HG02884 (cell line): Measurements from ENCODE around the gene C14orf180.

Experiments
- ATAC-seq: cut with Tn5 transposase; IDR thresholded peaks from one replicate; pipeline ENCODE4 v1.9.1; 2021; ENCODE audit warnings: mild to moderate bottlenecking, moderate library complexity; ENCODE audit not compliant: unreplicated experiment

Gene C14orf180

DNA sequence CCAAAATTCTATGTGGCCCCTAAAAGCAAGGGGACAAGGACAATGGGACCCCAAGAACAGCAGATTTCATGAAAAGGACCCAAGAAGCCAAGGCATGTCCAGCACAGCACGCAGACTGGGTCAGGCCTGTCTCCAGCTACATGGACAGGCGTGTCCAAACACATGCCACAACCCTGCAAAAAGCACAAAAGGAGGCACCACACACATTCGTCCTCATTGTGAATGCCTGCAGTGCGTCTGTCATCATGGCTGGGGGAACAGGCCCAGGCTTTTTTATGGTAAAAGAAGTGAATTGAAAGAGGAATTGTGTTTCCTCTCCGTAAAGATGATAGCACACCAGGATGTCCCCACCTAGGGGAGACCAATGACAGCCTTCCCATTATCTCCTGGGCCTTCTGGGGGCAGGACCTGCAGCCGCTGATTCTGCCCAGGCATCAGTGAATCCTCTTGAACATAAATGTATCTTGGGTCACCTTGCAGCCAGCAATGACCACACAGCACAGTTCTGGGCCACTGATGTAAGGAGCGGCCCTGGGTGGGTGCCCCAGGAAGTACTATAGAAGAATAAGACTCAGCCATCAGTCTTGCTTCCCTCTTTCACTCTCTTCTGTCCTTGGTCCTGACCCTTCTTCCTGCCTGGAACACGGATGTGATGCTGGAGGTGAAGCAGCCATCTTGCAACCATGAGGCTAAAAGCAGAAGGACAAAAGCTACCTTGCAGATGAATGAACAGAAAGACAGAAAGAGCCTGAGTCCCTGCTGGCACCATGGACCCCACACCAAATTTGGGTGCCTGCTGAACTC, 29.8 kb upstream of the C14orf180 start:
- no peak for ATAC-seq

DNA sequence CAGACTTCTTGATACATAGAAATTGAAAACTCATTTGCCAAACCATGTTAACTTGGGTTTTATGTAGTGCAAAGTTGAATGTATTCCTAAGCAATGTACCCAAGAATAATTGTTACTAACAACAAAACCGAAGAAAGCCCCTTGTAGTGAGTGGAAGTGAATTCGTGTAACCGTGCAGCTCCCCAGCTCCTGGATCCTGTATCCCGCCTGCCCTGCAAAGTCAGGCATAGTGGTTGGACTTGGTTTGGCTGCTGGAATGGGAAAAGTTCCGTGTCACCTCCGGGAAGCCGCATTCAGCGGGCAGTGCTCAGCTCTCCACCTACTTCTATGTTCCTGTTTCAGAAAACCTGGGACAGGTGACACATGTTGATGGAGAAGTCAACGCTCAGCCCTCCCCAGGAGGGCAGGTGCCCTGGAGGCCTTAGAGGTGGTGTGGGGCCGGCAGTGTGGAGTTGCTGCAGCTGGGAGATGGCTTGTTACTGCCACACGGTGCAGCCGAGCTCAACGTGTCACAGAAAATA, 29.2 kb upstream of the C14orf180 start:
- no peak for ATAC-seq

DNA sequence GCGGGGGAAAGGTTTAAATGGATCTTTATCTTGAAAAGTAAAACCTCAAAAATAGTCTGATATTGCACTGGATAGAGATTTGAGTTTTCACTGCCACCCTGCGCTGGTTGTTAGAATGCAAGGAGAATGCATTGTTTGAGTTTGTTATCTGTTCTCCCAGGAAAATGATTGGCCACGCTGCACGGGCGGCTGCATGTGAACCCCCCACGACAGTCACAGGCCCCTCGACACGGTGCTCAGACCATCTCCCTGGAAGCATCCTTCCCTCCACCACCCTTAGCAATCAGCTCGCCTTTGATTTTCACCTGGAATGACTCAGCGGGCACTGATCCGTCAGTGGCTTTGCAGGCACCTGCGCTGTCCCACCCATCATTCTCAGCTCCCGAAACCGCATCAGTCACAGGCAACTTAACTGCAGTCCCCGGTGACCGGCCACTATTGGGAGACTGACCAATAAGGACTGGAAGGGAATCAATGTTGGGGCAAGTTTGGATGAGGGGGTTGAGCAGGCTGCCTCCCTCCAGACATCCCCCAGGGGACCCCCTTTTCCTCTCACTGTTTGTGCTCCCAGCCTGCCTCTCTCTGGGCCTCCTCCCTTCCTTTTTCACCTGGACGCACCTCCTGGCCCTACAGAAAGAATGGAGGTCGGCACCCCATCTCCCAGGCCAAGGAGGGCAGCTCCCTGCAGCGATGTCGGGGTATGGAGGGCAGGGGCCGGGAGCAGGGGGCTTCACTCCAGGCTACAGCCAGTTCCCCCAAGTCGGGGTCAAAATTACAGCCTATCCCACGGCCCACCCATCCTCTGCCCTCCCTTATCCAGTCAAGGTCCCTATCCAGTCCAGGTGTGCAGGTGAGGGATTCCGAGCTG, 28.5 kb upstream of the C14orf180 start:
- ATAC-seq: no peak

DNA sequence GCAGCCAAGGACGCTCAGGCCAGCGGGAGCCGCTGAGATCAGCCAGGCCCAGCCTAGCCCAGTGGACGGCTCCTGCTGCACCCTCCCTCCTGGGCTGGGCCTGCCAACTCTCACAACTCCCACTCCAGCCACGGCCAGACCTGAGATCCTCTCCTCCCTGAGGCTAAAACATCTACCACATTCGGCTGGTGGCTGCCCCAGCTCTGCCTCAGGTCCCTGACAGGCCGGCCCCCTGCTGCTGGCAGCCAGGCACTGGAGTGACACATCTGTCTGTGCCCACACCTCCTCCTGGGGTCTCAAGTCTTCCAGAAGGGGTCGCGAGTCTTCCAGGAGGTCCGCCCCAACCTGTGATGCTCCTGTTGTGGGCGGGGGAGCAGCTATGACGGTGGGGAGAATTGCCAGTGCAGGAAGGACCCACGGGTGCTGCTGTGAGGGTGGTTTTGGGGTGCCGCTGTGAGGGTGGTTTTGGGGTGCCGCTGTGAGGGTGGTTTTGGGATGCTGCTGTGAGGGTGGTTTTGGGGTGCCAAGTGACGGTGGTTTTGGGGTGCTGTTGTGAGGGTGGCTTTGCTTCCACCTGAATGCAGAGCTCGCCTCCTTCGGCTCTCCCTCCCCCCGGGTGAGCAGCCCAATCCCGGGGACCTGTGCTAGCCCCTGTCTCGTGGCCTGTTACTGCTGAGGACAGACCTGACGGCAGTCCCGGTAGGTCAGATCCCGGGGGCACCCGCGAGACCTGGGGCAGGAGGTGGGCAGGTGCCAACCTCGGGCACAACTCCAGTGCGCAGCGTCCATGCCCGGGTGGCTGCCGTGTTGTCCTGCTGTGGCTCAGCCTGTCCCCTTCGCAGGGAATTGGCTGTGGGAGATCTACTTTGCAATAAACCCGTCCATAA, 27.5 kb upstream of the C14orf180 start:
- ATAC-seq: no peak

DNA sequence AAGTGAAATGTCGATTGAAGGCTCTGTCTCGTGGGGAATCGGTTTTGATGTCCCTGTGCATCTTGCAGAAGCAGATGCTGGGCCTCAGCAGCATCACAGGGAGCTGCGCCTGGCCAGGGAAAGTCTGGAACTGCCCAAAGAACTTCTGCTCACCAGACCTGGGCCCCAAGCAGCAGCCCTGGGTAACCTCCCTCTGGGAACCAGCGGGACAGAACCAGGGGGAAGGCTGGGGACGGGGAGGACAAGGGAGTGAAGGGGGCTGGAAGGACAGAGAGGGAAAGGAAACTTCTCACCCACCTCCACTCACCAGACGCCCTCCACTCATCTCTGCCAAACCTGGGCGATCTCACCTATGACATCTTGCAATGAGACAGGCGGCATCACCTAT, 26.8 kb upstream of the C14orf180 start:
- ATAC-seq: no peak

DNA sequence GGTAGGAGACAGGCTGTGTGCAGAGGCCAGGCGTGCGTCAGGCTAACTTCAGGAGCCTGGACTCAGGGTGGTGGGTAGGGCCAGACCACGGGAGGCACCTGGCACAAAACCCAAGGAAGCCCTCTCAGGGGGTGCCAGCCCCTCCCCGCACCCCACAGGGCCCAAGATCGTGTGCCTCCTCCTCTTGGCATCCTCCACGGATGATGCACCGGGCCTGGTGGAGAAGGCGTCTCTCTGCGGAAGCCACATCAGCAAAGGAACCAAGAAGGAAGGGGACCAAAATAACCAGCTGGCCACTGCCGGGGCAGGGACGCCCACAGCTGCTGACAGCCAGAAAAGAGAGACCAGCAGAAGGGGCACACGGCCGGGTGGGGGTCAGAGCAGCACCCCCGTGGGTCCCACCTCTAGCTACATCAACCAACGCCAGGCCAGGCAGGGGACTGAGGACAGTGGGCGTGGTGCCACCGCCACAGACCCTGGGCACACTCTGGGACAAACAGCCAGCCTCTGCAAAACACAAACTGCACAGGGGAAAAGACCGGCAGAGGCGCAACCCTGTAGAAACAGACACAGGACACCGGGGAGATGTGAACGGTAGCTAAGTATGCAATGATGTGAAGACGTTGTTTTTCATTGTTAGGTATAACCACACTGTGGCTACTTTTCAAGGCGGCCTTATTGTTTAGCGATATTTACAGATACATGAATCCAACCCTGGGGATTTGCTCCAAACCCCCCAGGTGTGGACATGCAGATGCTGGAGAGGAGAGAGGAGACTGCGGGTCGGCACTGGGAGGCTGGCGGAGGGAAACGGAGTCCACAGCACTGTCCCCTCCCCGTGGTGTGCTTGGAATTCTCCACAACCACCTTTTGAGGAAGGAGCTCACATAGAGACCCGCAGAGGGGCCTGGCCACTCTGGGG, 26.1 kb upstream of the C14orf180 start:
- ATAC-seq: no peak

DNA sequence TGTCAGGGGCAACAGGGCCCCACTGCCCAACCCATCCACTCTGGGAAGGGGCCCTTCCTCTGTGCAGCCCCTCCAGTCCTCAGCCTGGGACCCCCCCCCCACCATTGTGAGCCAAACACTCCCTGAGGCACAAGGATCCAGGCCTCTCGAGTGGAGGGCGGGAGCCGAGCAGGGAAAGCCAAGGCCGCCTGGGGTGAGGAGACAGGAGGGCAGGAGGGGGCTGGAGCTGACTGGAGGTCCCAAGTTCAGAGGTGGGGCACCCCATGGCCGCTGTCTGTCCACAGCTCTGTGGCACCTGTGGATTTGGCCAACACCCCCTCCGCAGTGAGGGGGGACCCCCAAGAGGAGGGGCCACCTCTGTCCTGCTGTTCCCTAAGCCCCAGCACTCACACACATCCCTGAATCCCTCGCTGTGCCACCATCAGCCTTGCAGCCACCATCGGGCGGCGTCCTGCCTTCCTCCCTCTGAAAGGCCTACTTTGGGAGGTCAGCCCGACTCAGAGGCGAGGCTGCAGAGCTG, 25.4 kb upstream of the C14orf180 start:
- no peak for ATAC-seq

DNA sequence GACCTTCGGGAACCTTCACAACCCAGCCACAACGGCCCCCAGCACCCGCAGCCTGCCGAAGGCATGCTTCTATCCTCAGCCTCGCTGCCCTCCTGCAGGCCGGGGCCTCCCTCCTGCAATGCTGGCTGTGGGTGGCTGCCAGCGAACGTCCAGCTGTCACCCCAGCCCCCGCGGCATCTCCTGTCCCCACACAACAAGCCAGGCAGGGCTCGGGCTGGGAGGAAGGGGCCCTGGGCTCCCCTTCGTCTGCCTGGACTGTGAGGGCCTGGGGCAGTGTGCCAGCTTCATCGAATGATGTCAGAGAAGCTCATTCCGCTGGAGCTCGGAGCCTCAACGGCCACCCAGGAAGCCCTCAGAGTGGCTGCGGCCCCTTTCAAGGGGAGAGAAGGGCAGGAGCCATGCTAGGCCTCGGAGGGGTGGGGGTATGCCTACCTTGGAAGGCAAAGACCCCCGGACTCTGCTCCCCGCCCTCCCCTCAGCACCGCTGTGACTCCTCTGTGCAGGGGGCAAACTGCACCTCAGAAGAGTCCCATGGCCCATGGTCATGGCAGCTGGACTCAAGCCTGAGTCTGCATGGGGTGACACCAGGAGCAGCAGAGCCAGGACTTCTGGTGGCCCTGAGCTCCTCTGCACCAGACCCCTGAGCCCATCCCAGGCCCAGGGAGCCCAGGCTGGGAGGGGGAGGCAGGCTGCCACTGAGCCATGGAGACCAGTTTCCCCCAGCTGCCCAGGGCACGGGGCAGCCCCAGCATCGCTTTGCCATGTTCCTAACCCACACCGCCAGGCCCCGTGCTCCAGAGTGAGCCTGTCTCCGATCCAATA, 24.7 kb upstream of the C14orf180 start:
- no peak for ATAC-seq

DNA sequence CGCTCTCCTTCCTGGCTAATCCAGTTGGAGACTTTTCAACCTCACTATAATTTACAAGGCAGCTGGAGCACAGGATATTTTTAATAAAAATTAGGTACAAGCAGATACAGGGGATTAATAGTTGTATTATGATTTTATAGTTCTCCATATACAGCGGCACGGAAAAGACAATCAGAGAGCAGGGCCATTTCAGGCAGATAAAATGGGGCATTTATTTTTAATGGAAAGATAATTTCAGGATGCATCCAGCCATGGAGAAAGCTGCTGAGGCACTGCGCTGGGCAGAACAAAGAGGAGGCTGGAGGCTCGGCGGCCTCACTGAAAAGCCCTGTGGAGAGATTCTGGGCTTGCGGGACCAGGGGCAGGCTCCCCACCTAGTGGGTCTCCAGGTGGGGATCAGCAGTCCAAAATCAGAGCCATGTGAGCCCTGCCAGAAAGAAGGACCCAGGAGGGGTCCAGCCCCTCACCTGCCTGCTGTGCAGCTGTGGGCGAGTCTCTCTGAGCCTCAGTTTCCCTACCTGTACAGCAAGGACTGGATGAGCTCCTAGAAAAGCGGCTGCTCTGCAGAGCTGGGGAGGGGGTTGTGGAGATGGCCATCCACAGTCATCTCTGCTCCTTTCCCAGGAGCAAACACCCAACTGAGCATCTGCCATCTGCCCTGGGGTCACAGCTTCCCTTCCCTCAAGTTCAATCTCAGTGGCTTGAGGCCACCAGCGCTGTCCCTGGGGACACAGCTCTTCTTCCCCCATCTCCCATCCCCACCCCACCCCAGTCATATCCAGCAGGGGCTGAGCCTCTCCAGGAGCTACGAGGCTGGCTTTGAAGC, 23.9 kb upstream of the C14orf180 start:
- no peak for ATAC-seq

DNA sequence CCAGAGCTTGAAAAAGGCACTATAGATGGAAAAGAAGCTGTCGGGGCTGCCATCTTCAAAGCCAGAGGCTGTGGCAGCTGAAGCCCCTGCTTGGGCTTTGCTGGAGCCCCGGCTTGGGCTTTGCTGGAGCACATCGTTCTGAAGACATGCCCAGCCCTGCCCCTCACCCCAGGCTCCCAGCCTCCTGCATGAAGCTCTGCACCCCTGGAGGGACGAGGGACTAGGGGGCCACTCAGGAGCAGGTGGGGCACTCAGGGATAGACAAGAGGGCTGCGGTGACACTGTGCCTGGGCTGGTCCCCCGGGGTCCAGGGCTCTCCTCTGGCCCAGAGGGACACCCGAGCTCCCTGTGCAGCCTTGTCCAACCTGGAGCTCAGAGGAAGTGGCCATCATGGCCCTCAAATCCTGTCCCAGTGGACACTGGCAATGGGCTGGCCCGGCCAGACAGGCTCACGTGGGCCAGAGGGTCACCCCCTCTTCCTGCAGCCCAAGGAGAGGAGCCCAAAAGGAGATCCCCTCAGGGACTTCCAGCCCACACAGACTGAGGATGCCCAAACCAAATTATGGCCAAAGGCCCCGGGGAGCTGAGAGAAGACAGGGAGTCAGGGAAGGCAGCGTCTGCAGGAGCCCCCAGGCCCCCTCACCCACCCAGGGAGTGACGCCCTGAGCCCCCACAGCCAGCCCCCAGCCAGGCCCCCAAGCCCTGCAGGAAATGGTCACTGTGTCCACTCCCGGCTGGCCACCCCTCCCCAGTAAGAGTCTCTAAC, 23.1 kb upstream of the C14orf180 start:
- no peak for ATAC-seq

DNA sequence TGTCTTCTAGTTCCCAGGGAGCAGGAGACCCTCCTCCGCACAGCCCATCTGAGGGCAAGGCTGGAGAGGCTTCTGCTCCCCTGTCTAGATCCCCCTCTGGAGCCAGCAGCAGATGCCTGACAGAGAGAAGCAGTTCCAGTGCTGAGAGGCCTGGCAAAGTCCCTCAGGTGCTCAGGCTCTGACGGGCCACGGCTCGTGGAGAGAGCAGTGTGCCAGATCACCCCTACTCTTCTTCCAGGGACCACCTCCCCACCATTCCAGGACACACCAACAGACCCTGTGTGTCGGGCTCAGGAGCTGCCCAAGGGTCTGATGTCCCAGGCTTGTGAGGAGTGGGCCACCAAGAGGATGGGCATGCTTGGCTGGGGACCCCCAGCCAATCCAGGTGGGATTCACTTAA, 22.5 kb upstream of the C14orf180 start:
- no peak for ATAC-seq

DNA sequence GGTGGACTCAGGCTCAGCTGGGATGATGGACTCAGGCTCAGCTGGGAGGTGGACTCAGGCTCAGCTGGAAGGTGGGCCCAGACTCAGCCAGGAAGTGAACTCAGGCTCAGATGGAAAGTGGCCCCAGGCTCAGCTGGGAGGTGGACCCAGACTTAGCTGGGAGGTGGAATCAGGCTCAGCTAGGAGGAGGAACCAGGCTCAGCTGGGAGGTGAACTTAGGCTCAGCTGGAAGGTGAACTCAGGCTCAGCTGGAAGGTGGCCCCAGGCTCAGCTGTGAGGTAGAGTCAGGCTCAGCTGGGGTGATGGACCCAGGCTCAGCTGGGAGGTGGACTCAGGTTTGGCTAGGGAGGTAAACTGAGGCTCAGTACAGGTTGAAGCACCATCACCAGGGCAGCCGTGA, 21.8 kb upstream of the C14orf180 start:
- ATAC-seq: no peak

DNA sequence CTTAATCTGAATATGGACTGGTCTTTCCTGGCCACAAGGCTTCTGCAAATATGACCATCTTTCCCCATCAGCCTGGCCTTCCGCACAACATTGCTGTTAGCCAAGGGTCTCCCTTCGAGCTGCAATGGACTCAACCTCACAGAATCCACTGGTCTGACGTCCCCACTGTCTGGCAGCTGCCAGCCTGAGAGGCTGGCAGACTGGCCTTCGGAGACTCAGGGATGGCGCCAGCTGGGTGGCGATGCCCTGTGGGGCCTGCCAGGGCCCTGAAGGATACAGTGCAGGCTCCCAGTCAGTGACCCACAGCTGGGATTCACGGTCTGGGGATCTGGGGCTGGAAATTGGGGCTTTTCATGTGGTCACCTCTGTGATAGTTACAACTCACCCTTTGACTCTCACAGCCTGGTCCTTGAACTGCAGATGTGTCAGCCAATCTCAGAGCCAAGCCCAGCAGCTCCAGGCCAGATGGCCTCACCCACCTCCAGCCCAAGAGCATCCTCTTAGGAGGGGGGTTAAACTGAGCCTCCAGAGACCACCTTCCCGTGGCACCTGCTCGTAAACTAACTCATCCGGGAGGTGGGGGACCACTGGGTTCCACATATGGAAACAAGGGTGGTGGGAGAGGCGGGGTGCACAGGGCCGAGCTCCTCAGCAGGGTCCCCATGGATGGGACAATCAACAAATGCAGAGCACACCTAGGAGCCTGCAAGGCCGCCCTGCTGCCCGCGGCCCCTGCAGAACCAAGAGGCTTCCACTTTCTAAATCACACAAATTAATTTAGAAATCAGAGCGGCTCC, 21.1 kb upstream of the C14orf180 start:
- ATAC-seq: no peak

DNA sequence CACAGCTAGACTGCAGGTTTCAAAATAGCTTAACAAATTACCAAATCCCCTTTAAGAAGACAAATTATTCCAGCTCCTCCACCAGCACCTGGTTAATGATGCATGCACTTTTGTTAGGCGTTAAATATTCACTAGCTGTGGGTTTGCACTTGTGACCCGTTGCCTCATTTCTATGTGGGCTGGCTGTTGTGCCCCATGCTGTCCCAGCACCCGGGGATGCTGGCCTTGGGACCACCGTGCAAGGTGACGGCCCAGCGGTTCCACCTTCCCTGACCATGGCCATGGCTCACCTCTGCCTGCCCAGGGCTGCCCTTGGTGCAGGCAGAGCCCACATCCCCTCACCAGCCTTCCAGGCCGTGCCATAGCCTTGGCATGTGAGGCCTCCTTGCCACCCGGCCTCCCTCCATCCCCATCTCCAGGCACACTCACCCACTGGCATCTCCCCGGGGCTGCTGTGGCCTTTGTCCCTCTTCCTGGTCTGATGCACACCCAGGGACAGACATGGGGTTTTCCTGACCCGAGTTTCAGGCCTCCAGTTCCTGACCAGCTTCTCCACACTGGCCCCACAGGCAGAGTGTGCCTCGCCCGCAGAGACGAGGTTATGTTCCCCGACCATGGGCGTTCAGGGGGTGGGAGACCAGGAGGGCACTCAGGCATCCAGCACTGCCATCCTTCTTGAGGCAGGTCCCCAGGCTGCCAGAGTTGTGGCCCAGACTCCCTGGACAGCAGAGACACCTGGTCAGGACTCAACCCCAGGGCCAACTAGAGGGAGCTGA, 20.3 kb upstream of the C14orf180 start:
- no peak for ATAC-seq

DNA sequence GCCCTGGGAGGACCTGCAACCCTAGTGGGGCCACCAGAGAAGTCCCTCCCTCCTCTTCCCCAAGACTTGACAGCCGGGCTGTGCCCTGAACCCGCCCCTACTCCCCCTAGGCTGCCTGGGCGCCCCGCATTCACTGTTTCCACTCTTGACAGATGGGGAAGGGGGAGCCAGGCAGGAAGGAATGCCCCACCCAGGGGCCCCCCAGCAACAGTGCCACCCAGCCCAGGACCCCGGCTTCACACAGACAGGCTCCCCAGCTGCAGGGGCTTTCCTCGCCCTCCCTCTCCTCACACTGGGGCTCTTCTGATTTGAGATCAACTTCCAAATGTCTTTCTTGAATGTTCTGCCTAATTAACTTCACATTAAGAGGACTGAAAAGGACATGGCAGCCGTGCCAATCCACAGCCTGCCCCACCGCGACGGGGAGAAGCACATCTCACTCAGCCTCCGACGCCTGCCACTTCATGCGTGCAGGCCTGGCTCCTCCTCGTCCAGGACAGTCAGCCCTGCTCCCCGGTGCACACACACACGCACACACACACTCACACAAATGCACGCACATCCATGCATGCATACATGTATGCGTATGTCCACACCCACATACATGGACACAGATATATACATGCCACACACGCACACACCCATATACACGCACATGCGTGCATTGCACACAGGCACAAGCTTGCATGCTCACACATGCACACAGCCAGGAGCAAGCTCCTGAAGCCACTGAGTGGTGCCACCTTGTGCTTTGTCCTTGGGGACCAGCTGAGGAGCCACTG, 19.6 kb upstream of the C14orf180 start:
- ATAC-seq: no peak
